Tibial artery (tissue), 4 donors: ENCODE measurements around the gene PIP4K2A.

Experiments
- DNase-seq, 2 donors: peaks; one replicate each; pipeline ENCODE4 v3.0.0-alpha.2; 2019
- H3K27ac ChIP-seq, 2 donors: fragments of 200-600 bp; sonication (generic) in 1 of 2; 1 replicate in 1 of 2; 2 replicates in 1 of 2; pipeline ENCODE4 v1.5.1; 2018 to 2019; ENCODE audit warnings: mild to moderate bottlenecking in 1 of 2
- H3K27me3 ChIP-seq, 2 donors: fragments of 200-600 bp; sonication (generic) in 1 of 2; one replicate each; pipeline versions ENCODE4 v1.5.1 to v1.6.0; 2016 to 2019
- H3K36me3 ChIP-seq, 3 donors: fragments of 200-600 bp; sonication (generic) in 2 of 3; one replicate each; pipeline ENCODE4 v1.5.1; 2016 to 2019; ENCODE audit warnings: mild to moderate bottlenecking in 2 of 3
- H3K4me1 ChIP-seq, 4 donors: fragments of 200-600 bp; sonication (generic) in 2 of 4; 1 replicate in 3 of 4; 2 replicates in 1 of 4; pipeline ENCODE4 v1.5.1; 2016 to 2019
- H3K4me3 ChIP-seq, 2 donors: fragments of 200-600 bp; sonication (generic) in 1 of 2; 1 replicate in 1 of 2; 2 replicates in 1 of 2; pipeline ENCODE4 v1.5.1; 2018 to 2019; ENCODE audit warnings: mild to moderate bottlenecking in 2 of 2
- H3K9me3 ChIP-seq, 3 donors: fragments of 200-600 bp; sonication (generic) in 1 of 3; one replicate each; pipeline ENCODE4 v1.5.1; 2016 to 2019
- CTCF ChIP-seq, 2 experiments: fragments of 200-600 bp in 1 of 2; fragments of 450-650 bp in 1 of 2; IDR thresholded peaks; one replicate each; pipeline ENCODE4 v1.5.1; 2017 to 2019; ENCODE audit warnings: antibody characterized with exemption in 2 of 2, mild to moderate bottlenecking in 1 of 2, moderate library complexity in 1 of 2
- intact Hi-C: fragments of 100-400 bp; cut with DNase I; formaldehyde crosslinking; loops from one replicate; pipeline ENCODE4 v1.15.0; 2023; ENCODE audit warnings: low total_unique reads

The PIP4K2A gene

DNA sequence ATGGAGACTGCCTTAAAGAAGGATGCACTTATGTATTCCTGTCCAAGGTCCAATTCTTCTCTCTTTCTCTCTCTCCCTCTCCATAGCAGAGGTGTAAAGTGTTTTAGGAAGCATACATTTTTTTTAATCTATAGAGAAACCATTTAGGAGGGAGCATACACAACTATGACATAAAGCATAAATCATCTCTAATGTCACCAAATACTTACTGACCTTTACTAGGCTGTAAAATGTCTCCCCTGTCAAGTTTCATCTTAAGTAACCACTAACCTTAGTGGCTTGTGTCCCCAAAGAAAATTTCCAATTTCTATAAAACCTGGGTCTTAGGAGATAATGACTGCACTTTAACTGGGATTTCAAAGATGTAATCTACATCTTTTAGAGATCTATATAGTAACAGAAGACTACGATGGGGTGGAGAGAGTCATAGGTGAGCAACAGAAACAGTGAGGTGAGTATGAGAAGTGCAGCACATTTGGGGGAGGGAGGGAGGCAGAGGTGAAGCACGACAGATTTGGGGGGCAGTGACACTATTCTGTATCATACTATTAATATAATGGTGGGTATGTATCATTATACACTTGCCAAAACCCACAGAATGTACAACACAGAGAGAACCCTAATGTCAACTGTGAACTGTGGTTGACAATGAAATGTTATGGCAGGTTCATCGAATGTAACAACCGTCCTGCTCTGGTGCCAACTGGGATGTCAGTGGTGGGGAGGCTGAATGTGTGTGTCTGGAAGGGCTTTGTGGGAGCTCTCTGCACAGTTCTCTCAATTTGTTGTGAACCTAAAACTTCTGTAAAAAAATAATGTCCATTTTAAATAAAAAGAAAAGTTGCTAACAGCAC, 79.5 kb downstream of the PIP4K2A start:
- intact Hi-C loops, result no loop called here
- no peak for DNase-seq
- no peak overlapping the region for H3K27ac ChIP-seq
- H3K27me3 ChIP-seq, result no peaks in the 10 kb centered on the region
- H3K4me3 ChIP-seq, result no peak overlapping the region
- no peak for TF ChIP-seq CTCF (IDR thresholded peaks at IDR 0.05)
- H3K4me1 ChIP-seq, result peaks cover 0 to 49% (median 2%) of the 10 kb centered on the region in 4 donors
- no peaks in the 10 kb centered on the region for H3K36me3 ChIP-seq
- H3K9me3 ChIP-seq, result no peaks in the 10 kb centered on the region

- no peaks in the 10 kb centered on the region for H3K36me3 ChIP-seq
- no peak overlapping the region for H3K4me3 ChIP-seq
- intact Hi-C loops, result no loop called here
- no peak for TF ChIP-seq CTCF (IDR thresholded peaks at IDR 0.05)
- H3K9me3 ChIP-seq, result no peaks in the 10 kb centered on the region
- no peak overlapping the region for H3K27ac ChIP-seq
- H3K4me1 ChIP-seq, result peaks cover 0 to 53% (median 2%) of the 10 kb centered on the region in 4 donors
- no peak for DNase-seq
- H3K27me3 ChIP-seq, result no peaks in the 10 kb centered on the region
Measured at GRCh38 chr10:22634093-22634492, 80.3 kb downstream of the PIP4K2A start.

DNA sequence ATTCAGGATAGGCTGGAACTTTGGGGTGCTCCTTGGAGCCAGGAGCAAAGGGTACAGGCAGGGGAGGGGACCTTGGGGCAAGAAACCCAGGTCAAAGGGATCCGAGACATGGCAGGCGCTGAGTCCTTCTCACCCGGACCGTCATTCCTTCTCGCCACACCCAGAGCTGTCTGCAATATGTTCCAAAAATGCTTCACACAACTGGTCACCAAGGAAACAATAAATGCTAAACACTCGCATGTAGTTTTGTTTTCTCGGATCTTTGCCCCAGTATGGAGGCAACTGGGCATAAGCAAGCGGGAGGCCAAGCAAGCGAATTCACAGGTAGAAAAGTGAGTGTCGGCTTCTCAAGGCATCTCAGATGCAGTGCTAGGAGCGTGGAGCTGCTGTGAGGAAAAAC, 80.8 kb downstream of the PIP4K2A start:
- Histone ChIP-seq H3K27ac (no peak overlapping the region), H3K4me3 (no peak overlapping the region), H3K9me3 (no peaks in the 10 kb centered on the region), H3K27me3 (no peaks in the 10 kb centered on the region), H3K36me3 (no peaks in the 10 kb centered on the region), H3K4me1 (peaks cover 0 to 49% (median 2%) of the 10 kb centered on the region in 4 donors)
- intact Hi-C loops, result no loop called here
- no peak for TF ChIP-seq CTCF (IDR thresholded peaks at IDR 0.05)
- DNase-seq, result no peak

- no peak overlapping the region for H3K27ac ChIP-seq
- intact Hi-C loops, result no loop called here
- TF ChIP-seq CTCF (IDR thresholded peaks at IDR 0.05), result no peak
- H3K27me3 ChIP-seq, result no peaks in the 10 kb centered on the region
- DNase-seq, result no peak
- no peak overlapping the region for H3K4me3 ChIP-seq
- H3K4me1 ChIP-seq, result peaks cover 0 to 48% (median 2%) of the 10 kb centered on the region in 4 donors
- H3K36me3 ChIP-seq, result no peaks in the 10 kb centered on the region
- no peaks in the 10 kb centered on the region for H3K9me3 ChIP-seq
Measured at GRCh38 chr10:22633106-22633505, 81.3 kb downstream of the PIP4K2A start.

DNA sequence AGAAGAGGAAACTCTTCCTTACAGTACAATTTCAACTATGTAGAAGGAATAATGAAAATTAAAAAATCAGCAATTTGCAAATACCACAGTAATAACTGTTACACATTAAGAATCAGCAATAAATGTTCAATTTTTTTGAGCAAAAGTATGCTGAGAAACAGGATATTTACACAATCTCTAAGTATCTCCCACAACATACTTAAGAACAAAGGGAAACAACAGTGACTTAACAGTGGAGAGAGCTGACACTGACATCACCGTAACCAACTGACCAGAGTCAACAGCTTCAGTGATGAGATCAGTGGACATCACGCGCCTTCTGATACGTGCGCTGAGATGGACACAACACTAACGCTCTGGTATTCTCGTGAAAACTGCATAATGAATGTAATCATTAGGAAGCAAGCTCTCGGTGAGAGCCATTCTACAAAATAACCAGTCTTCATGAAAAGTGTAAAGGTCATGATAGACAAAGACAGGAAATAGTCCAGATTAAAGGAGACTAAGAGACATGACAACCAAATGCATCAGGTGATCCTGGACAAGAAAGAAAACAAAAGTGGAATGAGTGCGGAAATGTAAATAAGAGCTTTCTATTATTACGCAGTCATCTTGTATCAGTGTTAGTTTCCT, 82.6 kb downstream of the PIP4K2A start:
- no peak overlapping the region for H3K27ac ChIP-seq
- H3K9me3 ChIP-seq, result no peaks in the 10 kb centered on the region
- H3K4me3 ChIP-seq, result no peak overlapping the region
- H3K36me3 ChIP-seq, result no peaks in the 10 kb centered on the region
- no peaks in the 10 kb centered on the region for H3K27me3 ChIP-seq
- no peak for TF ChIP-seq CTCF (IDR thresholded peaks at IDR 0.05)
- intact Hi-C loops, result no loop called here
- H3K4me1 ChIP-seq, result peaks cover 0 to 42% (median 4%) of the 10 kb centered on the region in 4 donors
- DNase-seq, result no peak
